Panc1 (cell line): ENCODE measurements around the gene INTS6. TPM values are rescaled to one million over a fixed set of nuclear protein-coding genes. Genes with fewer than 3 reads are reported as not detected.

Experiments
- ATAC-seq: fragments of 200-7000 bp; cut with Tn5 transposase; 2 replicates; pipeline ENCODE4 v1.9.1; 2020; ENCODE audit warnings: mild to moderate bottlenecking, moderate library complexity
- BruUV-seq: library from RNA; stranded (reverse); fragments of 400-500 nt; replicated peaks from 2 replicates; lab custom pipeline; 2021; lab: Mats Ljungman, UMichigan
- CTCF ChIA-PET: fragments of 300-600 bp; sonication (Branson Sonifier 250); formaldehyde crosslinking; loops from one replicate; lab custom pipeline; 2022; ENCODE audit warnings: antibody characterized with exemption; lab: Charles Lee
- POLR2A ChIA-PET: fragments of 300-600 bp; sonication (Branson Sonifier 250); formaldehyde crosslinking; loops from one replicate; lab custom pipeline; 2022; ENCODE audit warnings: antibody characterized with exemption; lab: Charles Lee
- DNase-seq: peaks from one replicate; pipeline ENCODE4 v3.0.0-alpha.2; 2010; ENCODE audit warnings: low read depth, low spot score
- H3K27ac ChIP-seq: 2 replicates; pipeline ENCODE4 v1.5.1; 2011; ENCODE audit warnings: mild to moderate bottlenecking, low read length, inconsistent platforms
- H3K27me3 ChIP-seq: fragments of 200-500 bp; sonication (Bioruptor generic); 2 replicates; pipeline ENCODE4 v1.6.0; 2014; ENCODE audit warnings: low read length, inconsistent platforms; ENCODE audit not compliant: control insufficient read depth, insufficient read depth
- H3K36me3 ChIP-seq: fragments of 200-500 bp; sonication (Bioruptor generic); 2 replicates; pipeline ENCODE4 v1.5.1; 2014; ENCODE audit warnings: inconsistent platforms, mild to moderate bottlenecking, low read length, moderate library complexity; ENCODE audit not compliant: control insufficient read depth, insufficient read depth
- H3K4me1 ChIP-seq: 2 replicates; pipeline ENCODE4 v1.5.1; 2011; ENCODE audit warnings: inconsistent platforms, mild to moderate bottlenecking, low read length, moderate library complexity; ENCODE audit not compliant: control insufficient read depth, insufficient read depth
- H3K4me3 ChIP-seq, 2 experiments: 2 replicates each; pipeline ENCODE4 v1.5.1; 2011 to 2012; ENCODE audit warnings: low read depth in 2 of 2, low read length in 2 of 2, mild to moderate bottlenecking in 2 of 2, inconsistent platforms in 1 of 2, moderate library complexity in 1 of 2
- H3K9me3 ChIP-seq: fragments of 200-500 bp; sonication (Bioruptor generic); 2 replicates; pipeline ENCODE4 v1.5.1; 2014; ENCODE audit warnings: low read depth, mild to moderate bottlenecking, inconsistent platforms, low read length, moderate library complexity; ENCODE audit not compliant: control insufficient read depth, insufficient read depth
- POLR2AphosphoS5 ChIP-seq: IDR thresholded peaks from 2 replicates; pipeline ENCODE4 v1.6.1; 2012; ENCODE audit warnings: mild to moderate bottlenecking, low read depth, low read length, moderate library complexity
- SIN3A ChIP-seq: IDR thresholded peaks from 2 replicates; pipeline ENCODE4 v1.6.1; 2012; ENCODE audit warnings: low read depth, mild to moderate bottlenecking, low read length, moderate library complexity, borderline replicate concordance; ENCODE audit not compliant: insufficient read depth
- TCF7L2 ChIP-seq: IDR thresholded peaks from 2 replicates; pipeline ENCODE4 v1.6.1; 2011; ENCODE audit warnings: mild to moderate bottlenecking, low read depth, low read length, inconsistent platforms
- in situ Hi-C: cut with HindIII; loops from 2 replicates; pipeline ENCODE4 v1.10.0; 2016; ENCODE audit warnings: low sequenced_read_pairs, low pct_unique_long_range_greater_than_20kb
- intact Hi-C: fragments of 100-400 bp; cut with micrococcal nuclease; formaldehyde crosslinking; loops from one replicate; pipeline ENCODE4 v1.10.0; 2022; ENCODE audit not compliant: unreplicated experiment
- total RNA-seq: library from RNA; stranded (reverse); gene quantifications from one replicate; pipeline ENCODE4 v1.2.1, GENCODE V29; 2021; ENCODE audit not compliant: unreplicated experiment
- TF ChIP-seq, protein P1 (sequence below): fragments of 450-650 bp; IDR thresholded peaks from 2 replicates; pipeline ENCODE4 v1.5.1; 2017; ENCODE audit warnings: mild to moderate bottlenecking
- TF ChIP-seq, protein P2 (sequence below), 2 experiments: IDR thresholded peaks; 2 replicates each; pipeline ENCODE4 v1.6.1; 2011 to 2012; ENCODE audit warnings: low read depth in 2 of 2, control low read depth in 1 of 2, low read length in 1 of 2, mild to moderate bottlenecking in 1 of 2, moderate library complexity in 1 of 2; ENCODE audit not compliant: insufficient read depth in 1 of 2

Gene INTS6
- total RNA-seq, 1 experiment from 2014 or later: 33.2 TPM

DNA sequence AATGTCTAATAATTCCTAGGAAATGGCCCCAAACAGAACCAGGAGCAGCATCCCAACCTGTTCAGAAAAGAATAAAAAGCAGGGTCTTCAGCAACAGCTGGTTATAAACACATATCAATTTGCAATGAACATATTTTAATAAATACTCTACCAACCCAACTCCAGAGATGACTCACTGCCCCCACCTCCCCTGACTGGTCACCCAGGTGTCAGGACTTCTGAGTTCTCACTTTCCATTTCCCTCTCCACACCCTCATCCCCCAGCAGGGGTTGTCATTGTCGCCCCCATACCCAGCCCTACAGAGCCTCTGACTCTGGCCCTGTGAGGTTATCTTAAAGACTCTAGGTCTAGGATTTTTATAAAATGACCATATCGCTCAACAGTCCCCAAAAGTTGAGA lies 106.4 kb downstream of the INTS6 start:
- Histone ChIP-seq H3K36me3 (no peaks in the 10 kb centered on the region), H3K4me1 (no peaks in the 10 kb centered on the region), H3K4me3 (no peak overlapping the region), H3K9me3 (no peaks in the 10 kb centered on the region), H3K27me3 (no peaks in the 10 kb centered on the region), H3K27ac (no peak overlapping the region)
- no TSS peak for BruUV-seq
- intact Hi-C loops (no loop called here), in situ Hi-C loops (no loop called here)
- ChIA-PET POLR2A (no interaction called here), CTCF (no interaction called here)
- no peak for TF ChIP-seq SIN3A
- no peak for TF ChIP-seq POLR2AphosphoS5
- TF ChIP-seq TCF7L2: no peak
- TF ChIP-seq, protein P1, sequence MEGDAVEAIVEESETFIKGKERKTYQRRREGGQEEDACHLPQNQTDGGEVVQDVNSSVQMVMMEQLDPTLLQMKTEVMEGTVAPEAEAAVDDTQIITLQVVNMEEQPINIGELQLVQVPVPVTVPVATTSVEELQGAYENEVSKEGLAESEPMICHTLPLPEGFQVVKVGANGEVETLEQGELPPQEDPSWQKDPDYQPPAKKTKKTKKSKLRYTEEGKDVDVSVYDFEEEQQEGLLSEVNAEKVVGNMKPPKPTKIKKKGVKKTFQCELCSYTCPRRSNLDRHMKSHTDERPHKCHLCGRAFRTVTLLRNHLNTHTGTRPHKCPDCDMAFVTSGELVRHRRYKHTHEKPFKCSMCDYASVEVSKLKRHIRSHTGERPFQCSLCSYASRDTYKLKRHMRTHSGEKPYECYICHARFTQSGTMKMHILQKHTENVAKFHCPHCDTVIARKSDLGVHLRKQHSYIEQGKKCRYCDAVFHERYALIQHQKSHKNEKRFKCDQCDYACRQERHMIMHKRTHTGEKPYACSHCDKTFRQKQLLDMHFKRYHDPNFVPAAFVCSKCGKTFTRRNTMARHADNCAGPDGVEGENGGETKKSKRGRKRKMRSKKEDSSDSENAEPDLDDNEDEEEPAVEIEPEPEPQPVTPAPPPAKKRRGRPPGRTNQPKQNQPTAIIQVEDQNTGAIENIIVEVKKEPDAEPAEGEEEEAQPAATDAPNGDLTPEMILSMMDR: no peak
- ATAC-seq: no peak
- DNase-seq: no peak

- TF ChIP-seq, protein P2, sequence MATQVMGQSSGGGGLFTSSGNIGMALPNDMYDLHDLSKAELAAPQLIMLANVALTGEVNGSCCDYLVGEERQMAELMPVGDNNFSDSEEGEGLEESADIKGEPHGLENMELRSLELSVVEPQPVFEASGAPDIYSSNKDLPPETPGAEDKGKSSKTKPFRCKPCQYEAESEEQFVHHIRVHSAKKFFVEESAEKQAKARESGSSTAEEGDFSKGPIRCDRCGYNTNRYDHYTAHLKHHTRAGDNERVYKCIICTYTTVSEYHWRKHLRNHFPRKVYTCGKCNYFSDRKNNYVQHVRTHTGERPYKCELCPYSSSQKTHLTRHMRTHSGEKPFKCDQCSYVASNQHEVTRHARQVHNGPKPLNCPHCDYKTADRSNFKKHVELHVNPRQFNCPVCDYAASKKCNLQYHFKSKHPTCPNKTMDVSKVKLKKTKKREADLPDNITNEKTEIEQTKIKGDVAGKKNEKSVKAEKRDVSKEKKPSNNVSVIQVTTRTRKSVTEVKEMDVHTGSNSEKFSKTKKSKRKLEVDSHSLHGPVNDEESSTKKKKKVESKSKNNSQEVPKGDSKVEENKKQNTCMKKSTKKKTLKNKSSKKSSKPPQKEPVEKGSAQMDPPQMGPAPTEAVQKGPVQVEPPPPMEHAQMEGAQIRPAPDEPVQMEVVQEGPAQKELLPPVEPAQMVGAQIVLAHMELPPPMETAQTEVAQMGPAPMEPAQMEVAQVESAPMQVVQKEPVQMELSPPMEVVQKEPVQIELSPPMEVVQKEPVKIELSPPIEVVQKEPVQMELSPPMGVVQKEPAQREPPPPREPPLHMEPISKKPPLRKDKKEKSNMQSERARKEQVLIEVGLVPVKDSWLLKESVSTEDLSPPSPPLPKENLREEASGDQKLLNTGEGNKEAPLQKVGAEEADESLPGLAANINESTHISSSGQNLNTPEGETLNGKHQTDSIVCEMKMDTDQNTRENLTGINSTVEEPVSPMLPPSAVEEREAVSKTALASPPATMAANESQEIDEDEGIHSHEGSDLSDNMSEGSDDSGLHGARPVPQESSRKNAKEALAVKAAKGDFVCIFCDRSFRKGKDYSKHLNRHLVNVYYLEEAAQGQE (IDR thresholded peaks at IDR 0.05; ENCODE audit: insufficient read depth in 1 of 2, low read depth in 2 of 2, low read length in 1 of 2): no peak
- TF ChIP-seq, protein P1: no peak
- TF ChIP-seq TCF7L2 (no peak), SIN3A (no peak), POLR2AphosphoS5 (no peak)
- Histone ChIP-seq H3K9me3 (no peaks in the 10 kb centered on the region), H3K4me1 (no peaks in the 10 kb centered on the region), H3K36me3 (no peaks in the 10 kb centered on the region), H3K27me3 (no peaks in the 10 kb centered on the region), H3K27ac (no peak overlapping the region), H3K4me3 (no peak overlapping the region)
- ATAC-seq: no peak
- BruUV-seq: no TSS peak
- no peak for DNase-seq
- POLR2A ChIA-PET: no interaction called here
- intact Hi-C loops: no loop called here
- in situ Hi-C loops: no loop called here
- CTCF ChIA-PET: interaction anchor here (0.6 kb wide), 1 partner anchor 56 kb away, joined by 3 read pairs; no protein-coding TSS in a partner anchor
Measured at GRCh38 chr13:51343475-51343874, 109.4 kb downstream of the INTS6 start.
